HL-60 (cell line): ENCODE data around the gene NAALADL2.

Experiments used
- DNase-seq, 2 experiments: peaks; one replicate each; pipeline ENCODE4 v3.0.0-alpha.2; 2010 to 2020; ENCODE audit warnings: low read depth in 1 of 2, low spot score in 1 of 2
- H3K27ac ChIP-seq: fragments of 250-450 bp; sonication (Bioruptor Pico); replicated peaks from 2 replicates; pipeline ENCODE4 v1.5.1; 2020; ENCODE audit warnings: mild to moderate bottlenecking, moderate library complexity
- H3K27me3 ChIP-seq: fragments of 250-450 bp; sonication (Bioruptor Pico); 2 replicates; pipeline ENCODE4 v1.5.1; 2021; ENCODE audit warnings: mild to moderate bottlenecking, moderate library complexity; ENCODE audit not compliant: insufficient read depth, poor library complexity, severe bottlenecking
- H3K4me3 ChIP-seq: replicated peaks from 2 replicates; pipeline ENCODE4 v1.5.1; 2011; ENCODE audit warnings: mild to moderate bottlenecking, control low read depth, low read length; ENCODE audit not compliant: insufficient read depth
- CTCF ChIP-seq: IDR thresholded peaks from one replicate; pipeline ENCODE4 v1.5.1; 2011; ENCODE audit warnings: low read length, control low read depth, inconsistent platforms; ENCODE audit not compliant: insufficient read depth
- GABPA ChIP-seq: IDR thresholded peaks from 2 replicates; pipeline ENCODE4 v1.6.1; 2012; ENCODE audit warnings: low read depth
- POLR2AphosphoS5 ChIP-seq: IDR thresholded peaks from 2 replicates; pipeline ENCODE4 v1.6.1; 2012; ENCODE audit warnings: low read depth
- REST ChIP-seq: IDR thresholded peaks from 2 replicates; pipeline ENCODE4 v1.6.1; 2012; ENCODE audit warnings: low read depth; ENCODE audit not compliant: insufficient replicate concordance
- SPI1 ChIP-seq: IDR thresholded peaks from 2 replicates; pipeline ENCODE4 v1.6.1; 2012; ENCODE audit warnings: low read depth, mild to moderate bottlenecking, borderline replicate concordance

Gene NAALADL2

GRCh38 chr3:175224051-175224450 lies 364.9 kb downstream of the NAALADL2 start:
- no peak for DNase-seq
- no peak overlapping the region for H3K27ac ChIP-seq
- no peaks in the 10 kb centered on the region for H3K27me3 ChIP-seq
- H3K4me3 ChIP-seq: no peak overlapping the region
- no peak for TF ChIP-seq POLR2AphosphoS5
- TF ChIP-seq SPI1: no peak
- TF ChIP-seq REST: no peak

GRCh38 chr3:175226444-175226843 lies 367.3 kb downstream of the NAALADL2 start:
- H3K27ac ChIP-seq: no peak overlapping the region
- H3K4me3 ChIP-seq: no peak overlapping the region
- no peak for DNase-seq
- TF ChIP-seq REST: no peak
- no peak for TF ChIP-seq GABPA
- TF ChIP-seq POLR2AphosphoS5: no peak
- no peak for TF ChIP-seq SPI1
- TF ChIP-seq CTCF: no peak
- no peaks in the 10 kb centered on the region for H3K27me3 ChIP-seq

- Histone ChIP-seq H3K4me3 (no peak overlapping the region), H3K27ac (no peak overlapping the region), H3K27me3 (no peaks in the 10 kb centered on the region)
- DNase-seq: no peak
- TF ChIP-seq SPI1 (no peak), POLR2AphosphoS5 (no peak), CTCF (no peak), REST (no peak), GABPA (no peak)
Measured at GRCh38 chr3:175227126-175227525, 368.0 kb downstream of the NAALADL2 start.
